DMS114 treated with DMSO at 0.1 percent for 48 hours (cell line): ENCODE results near the gene RNU5B-1.

ENCODE experiments used
- DNase-seq: peaks from one replicate; lab custom pipeline; 2025; ENCODE audit not compliant: unreplicated experiment; lab: John Stamatoyannopoulos, UW

The RNU5B-1 gene

GRCh38 chr15:65327651-65328393 lies 23.3 kb downstream of the RNU5B-1 start:
- DNase-seq: no peak

GRCh38 chr15:65328506-65329287 lies 24.2 kb downstream of the RNU5B-1 start:
- DNase-seq: no peak

DNA sequence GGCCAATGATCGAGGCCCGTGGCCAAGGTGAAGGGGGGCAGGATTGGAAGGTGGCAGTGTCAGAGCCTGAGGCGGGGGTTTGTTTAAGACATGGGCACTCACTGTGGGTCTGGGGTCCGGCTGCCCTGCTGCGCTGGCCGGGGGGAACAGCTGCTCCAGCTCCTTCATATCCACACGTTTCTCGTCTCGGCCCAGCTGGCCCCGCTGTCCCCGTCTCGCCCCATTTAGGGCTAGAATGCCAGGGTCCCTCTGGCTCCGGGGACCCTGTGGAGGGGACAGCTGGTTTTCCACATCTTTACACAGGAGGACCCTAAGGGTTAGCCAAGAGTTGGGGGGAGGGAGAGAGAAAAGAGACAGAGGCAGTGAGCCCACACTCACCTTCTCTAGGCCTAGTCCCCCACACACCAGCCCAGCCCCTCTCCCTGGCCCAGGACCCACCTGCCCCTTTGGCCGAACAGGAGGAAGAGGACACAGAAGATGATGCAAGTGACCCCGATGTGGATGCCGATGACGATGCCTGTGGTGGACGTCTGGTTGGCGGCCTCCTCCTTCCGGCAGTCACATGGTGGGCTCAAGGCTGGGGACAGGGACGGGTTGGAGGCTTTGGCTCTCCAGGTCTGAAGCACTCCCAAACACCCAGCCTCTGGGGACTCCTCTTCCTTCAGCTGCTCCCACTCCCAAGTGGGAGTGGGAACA lies 25.0 kb downstream of the RNU5B-1 start:
- DNase-seq: no peak

GRCh38 chr15:65329984-65330735 lies 25.7 kb downstream of the RNU5B-1 start:
- DNase-seq: no peak

GRCh38 chr15:65330934-65331645 lies 26.6 kb downstream of the RNU5B-1 start:
- no peak for DNase-seq

- no peak for DNase-seq
These were observed 27.3 kb downstream of the RNU5B-1 start for GRCh38 chr15:65331811-65332210.

GRCh38 chr15:65332391-65333147 lies 28.1 kb downstream of the RNU5B-1 start:
- no peak for DNase-seq

DNA sequence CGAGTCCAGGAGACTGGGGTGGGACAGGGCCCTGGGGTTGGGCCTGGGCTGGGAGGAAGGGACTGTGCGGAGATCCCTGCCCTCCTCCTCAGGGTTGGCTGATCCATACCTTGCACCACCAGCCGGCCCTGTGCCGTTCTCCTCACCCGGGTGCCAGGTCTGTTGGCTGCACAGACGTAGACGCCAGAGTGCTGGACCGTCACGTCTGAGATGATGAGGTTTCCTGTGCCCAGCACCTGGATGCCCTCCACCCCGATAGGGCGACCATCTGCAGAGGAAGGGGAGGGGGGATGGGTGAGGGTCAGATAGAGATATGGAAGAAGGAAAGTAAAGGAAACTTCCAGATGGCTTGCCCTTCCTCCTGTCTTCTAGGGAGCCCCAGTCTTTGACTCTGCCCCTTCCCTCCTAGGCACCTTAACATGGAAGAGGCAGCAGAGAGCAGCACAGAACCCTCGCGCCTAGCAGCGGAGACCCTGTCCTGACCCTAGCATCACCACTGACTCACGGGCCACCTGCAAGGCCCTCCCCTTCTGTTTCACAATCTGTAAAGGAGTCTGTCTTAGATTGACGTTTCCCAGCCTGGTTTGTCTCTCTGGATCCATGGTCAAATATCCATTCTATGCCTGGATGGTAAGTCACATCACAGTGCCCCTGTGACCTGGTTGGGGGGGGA lies 28.8 kb downstream of the RNU5B-1 start:
- no peak for DNase-seq

DNA sequence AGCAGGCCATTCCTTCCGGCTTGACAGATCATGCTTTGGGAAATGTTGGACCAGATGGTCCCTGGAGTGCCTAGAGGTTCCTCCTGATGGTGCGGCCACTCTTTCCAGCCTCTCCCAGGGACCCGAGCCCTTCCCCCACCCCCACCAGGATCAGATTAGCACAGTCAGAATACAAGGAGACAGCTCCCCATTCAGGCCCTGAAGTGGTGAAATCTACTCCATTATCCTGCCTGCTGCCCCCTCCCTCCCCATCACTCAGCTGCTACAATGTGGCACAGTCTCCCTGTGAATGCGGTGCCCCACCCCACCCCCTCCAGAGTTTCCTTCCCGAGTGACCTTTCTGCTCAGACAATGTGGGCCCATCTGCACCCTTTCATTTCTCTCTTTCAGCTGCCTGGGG lies 29.4 kb downstream of the RNU5B-1 start:
- DNase-seq: no peak

DNA sequence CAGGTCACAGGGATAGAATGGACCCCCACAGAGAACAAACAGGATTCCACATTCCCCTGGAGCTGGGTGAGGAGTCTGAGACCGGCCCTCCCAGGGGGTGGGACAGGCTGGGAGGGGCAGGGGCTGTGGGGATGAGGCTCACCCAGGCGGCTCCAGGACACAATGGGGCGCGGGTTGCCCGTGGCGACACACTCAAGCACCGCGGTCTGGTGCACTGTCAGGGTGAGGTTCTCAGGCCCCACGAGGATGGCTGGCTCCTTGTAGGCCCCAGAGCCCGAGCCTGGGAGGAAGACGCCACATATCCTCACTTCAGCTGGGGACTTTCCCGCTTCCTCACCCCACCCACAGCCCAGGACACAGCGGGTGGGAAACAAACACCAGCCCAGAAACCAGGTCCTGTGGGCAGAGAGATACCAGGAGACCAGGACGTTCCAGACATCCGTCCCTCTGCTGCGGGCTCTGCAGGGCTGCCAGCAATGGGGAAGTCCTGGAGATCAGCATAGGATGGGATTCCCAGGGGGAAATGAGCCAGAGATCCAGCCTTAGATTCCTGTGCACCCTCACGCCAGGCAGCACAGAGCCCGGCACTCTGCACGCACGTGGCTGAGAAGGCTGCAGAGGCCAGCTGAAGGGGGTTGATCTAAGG lies 30.2 kb downstream of the RNU5B-1 start:
- DNase-seq: no peak

DNA sequence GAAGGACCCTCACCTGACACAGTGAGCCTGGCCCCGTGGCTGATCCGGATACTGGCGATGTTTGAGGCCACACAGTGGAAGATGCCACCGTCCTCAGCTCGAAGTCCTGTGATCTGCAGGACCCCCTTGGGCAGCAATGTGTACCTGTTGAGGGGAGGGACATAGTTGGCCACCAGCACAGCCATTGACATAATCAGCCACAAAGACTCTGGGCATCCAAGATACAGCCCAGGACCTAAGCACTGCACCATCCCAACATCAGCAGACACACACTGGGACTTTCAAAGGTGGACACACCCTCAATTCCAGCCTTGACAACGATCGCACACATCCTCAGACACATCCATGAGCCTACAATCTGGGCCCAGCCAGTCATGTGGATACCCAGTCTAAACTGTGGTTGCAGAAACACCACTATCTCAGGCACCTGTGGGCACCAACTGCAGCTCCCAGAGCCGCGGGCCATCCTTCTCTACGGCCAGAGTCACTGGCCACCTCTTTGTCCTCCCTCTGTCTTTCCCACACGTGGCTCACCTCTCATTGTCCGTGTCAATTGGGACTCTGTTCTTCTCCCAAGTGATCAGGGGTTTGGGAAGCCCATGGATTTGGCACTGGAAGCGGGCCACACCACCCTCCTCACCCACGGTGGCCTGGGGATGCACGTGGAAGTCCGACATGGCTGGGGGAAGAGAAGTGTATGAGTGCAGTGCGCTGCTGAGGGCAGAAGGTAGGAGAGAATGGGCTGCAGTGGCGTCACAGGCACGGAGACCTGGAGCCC lies 31.0 kb downstream of the RNU5B-1 start:
- no peak for DNase-seq

DNA sequence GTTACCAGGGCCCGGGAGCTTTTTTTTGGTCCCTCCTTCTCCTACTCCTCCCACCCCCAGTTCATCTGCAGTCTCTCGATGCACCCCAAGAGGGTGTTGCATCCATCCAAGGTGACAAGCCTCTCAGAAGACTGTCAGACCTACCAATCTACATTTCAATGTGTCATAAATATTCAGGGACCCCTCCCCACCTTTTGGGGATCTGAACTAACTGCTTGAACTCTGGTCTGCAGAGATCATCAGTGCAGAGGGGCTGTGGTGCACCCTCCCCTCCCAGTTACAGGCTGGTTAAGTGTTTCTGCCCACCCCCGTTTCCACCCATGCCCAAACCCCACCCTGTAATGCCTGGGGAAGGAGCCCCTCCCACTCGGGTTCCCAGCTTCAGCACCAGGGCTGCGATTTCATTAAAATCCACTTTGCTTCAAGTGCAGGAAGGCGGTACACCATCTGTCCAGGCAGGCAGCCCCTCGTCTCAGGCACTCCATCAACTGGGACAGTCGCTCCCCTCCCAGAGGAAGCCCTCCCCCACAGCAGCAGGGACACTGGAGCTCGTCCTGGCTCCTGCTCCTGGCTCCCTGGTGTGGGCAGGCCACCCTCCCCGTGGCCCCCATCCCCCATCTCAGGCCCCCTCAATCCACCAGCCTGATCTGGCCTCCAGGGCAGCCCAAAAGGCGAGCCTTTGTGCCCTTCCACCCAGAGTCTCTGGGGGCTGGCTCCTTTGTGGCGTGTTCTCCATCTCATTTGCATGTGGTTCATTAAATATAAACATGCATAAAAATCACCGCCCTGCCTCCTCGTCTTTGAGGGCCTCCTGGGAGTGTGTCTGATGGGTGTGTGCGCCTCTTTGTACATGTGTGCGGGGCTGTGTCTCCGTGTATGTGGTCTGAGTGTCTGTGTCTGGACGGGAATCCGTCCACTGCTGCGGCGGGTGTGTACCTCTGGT lies 32.3 kb downstream of the RNU5B-1 start:
- no peak for DNase-seq

GRCh38 chr15:65337436-65338070 lies 33.1 kb downstream of the RNU5B-1 start:
- DNase-seq: no peak

DNA sequence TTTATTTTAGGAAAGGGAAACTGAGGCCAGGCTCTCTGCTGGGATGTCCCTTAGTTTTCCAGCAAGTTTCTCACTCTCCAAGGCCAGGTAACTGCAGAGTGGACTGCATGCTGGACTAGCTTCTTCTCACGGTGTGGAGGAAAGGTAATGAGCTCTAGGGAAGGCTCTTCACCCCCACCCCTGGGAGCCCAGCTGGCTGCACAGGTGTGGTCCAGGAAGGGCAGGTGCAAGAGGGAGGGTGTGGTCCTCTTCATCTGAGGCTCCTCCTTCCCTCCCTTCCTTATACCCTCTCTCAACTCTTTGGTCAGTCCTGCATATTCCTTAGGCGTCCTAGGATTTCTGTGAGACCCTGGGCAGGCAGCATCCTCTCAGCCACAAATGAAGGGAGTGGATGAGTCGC lies 33.9 kb downstream of the RNU5B-1 start:
- no peak for DNase-seq

DNA sequence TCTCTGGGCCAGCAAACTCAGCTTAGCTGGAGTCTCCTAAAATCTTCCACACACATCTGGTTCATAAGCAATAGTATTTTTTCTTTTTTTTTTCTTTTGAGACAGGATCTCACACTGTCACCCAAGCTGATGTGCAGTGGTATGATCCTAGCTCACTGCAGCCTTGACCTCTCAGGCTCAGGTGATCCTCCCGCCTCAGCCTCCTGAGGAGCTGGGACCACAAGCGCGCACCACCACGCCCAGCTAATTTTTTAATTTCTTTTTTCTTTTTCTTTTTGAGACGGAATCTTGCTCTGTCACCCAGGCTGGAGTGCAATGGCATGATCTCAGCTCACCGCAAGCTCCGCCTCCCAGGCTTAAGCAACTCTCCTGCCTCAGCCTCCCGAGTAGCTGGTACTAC lies 34.3 kb downstream of the RNU5B-1 start:
- no peak for DNase-seq

- DNase-seq: no peak
These were observed 34.9 kb downstream of the RNU5B-1 start for GRCh38 chr15:65339416-65339815.
